ENCODE measurements around the gene GLYATL2.

GRCh38 chr11:58837707-58838388, 6.7 kb downstream of the GLYATL2 start:
- TF ChIP-seq CTCF (IDR thresholded peaks at IDR 0.05 in 2 of 3, conservative IDR thresholded peaks at IDR 0.05 in 1 of 3; ENCODE audit: borderline replicate concordance in 1 of 3, insufficient read depth in 1 of 3, low read depth in 2 of 3, low read length in 2 of 3) (no peak), EZH2 (IDR thresholded peaks at IDR 0.05) (no peak), POLR2A (IDR thresholded peaks at IDR 0.05; ENCODE audit: borderline replicate concordance, extremely low read depth, insufficient read depth, insufficient read length) (no peak), RAD21 (IDR thresholded peaks at IDR 0.05; ENCODE audit: low read depth) (no peak), CEBPB (IDR thresholded peaks at IDR 0.05; ENCODE audit: low read depth) (no peak), MAX (IDR thresholded peaks at IDR 0.05) (no peak), SRF (IDR thresholded peaks at IDR 0.05; ENCODE audit: low read depth) (no peak), EZH2phosphoT487 (IDR thresholded peaks at IDR 0.05; ENCODE audit: borderline replicate concordance) (no peak), POLR2AphosphoS5 (IDR thresholded peaks at IDR 0.05; ENCODE audit: low read depth, low read length) (no peak), CBX3 (IDR thresholded peaks at IDR 0.05; ENCODE audit: low read depth) (no peak), REST (IDR thresholded peaks at IDR 0.05; ENCODE audit: low read depth) (no peak), ATF3 (IDR thresholded peaks at IDR 0.05) (no peak), TCF7L2 (IDR thresholded peaks at IDR 0.05; ENCODE audit: borderline replicate concordance, extremely low read depth, insufficient read depth, insufficient read length) (no peak)
